ENCODE measurements around the gene HTR6. TPM values are rescaled to one million over a fixed set of nuclear protein-coding genes. Genes with fewer than 3 reads are reported as not detected.

The HTR6 gene
- total RNA-seq, 1 donor, result under 0.01 TPM

GRCh38 chr1:19709260-19709793 is 44.7 kb downstream of the HTR6 start:
- H3K27ac ChIP-seq (ENCODE audit: low read depth, low read length), result no peak overlapping the region
- H2AFZ ChIP-seq (ENCODE audit: low read length), result no peak overlapping the region
- H3K36me3 ChIP-seq (ENCODE audit: insufficient read depth, low read length), result peaks cover 5% of the 10 kb centered on the region
- DNase-seq (ENCODE audit: insufficient read length, low spot score, missing footprints), result no peak
- H3K4me1 ChIP-seq (ENCODE audit: insufficient read depth, low read length), result no peaks in the 10 kb centered on the region
- no peaks in the 10 kb centered on the region for H3K9me3 ChIP-seq (ENCODE audit: low read depth, low read length)
- TF ChIP-seq CTCF (IDR thresholded peaks at IDR 0.05; ENCODE audit: extremely low read depth, low read depth, low read length), result no peak
- peaks cover 2% of the 10 kb centered on the region for H4K20me1 ChIP-seq (ENCODE audit: insufficient read depth, low read length)
- H3K79me2 ChIP-seq (ENCODE audit: insufficient read depth, low read length), result no peaks in the 10 kb centered on the region
- H3K27me3 ChIP-seq (ENCODE audit: insufficient read depth, low read length), result no peaks in the 10 kb centered on the region
- H3K4me2 ChIP-seq (ENCODE audit: insufficient read depth, low read length), result no peak overlapping the region
- no peak overlapping the region for H3K4me3 ChIP-seq (ENCODE audit: insufficient read depth, low read length)

GRCh38 chr1:19710825-19711611 is 46.3 kb downstream of the HTR6 start:
- no peak overlapping the region for H2AFZ ChIP-seq (ENCODE audit: low read length)
- no peak overlapping the region for H3K27ac ChIP-seq (ENCODE audit: low read depth, low read length)
- TF ChIP-seq CTCF (IDR thresholded peaks at IDR 0.05; ENCODE audit: extremely low read depth, low read depth, low read length), result no peak
- no peak overlapping the region for H3K4me3 ChIP-seq (ENCODE audit: insufficient read depth, low read length)
- H3K27me3 ChIP-seq (ENCODE audit: insufficient read depth, low read length), result no peaks in the 10 kb centered on the region
- DNase-seq (ENCODE audit: insufficient read length, low spot score, missing footprints), result no peak
- H3K36me3 ChIP-seq (ENCODE audit: insufficient read depth, low read length), result peaks cover 5% of the 10 kb centered on the region
- no peaks in the 10 kb centered on the region for H3K9me3 ChIP-seq (ENCODE audit: low read depth, low read length)
- no peaks in the 10 kb centered on the region for H4K20me1 ChIP-seq (ENCODE audit: insufficient read depth, low read length)
- no peaks in the 10 kb centered on the region for H3K79me2 ChIP-seq (ENCODE audit: insufficient read depth, low read length)
- no peaks in the 10 kb centered on the region for H3K4me1 ChIP-seq (ENCODE audit: insufficient read depth, low read length)
- no peak overlapping the region for H3K4me2 ChIP-seq (ENCODE audit: insufficient read depth, low read length)

DNA sequence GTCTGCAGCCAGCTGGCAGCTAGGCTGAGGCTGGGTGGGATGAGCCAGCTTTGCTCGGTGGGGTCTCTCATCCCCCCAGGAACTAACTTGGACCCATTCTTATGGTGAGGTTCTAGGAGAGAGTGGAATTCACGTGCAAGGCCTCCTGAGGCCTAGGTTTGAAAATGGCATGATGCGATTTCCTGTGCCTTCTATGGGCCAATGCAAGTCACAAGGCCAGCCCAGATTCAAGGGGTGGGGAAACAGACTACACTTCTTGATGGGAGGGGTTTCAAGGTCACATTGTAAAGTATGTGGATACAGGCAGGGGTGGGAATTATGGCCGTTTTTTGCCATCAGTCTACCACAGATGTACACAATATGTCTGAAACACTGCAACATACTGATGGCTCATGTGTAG is 48.3 kb downstream of the HTR6 start:
- Histone ChIP-seq H3K27ac (ENCODE audit: low read depth, low read length) (no peak overlapping the region), H3K4me2 (ENCODE audit: insufficient read depth, low read length) (no peak overlapping the region), H3K9me3 (ENCODE audit: low read depth, low read length) (no peaks in the 10 kb centered on the region), H3K79me2 (ENCODE audit: insufficient read depth, low read length) (no peaks in the 10 kb centered on the region), H3K4me3 (ENCODE audit: insufficient read depth, low read length) (no peak overlapping the region), H2AFZ (ENCODE audit: low read length) (no peak overlapping the region), H3K36me3 (ENCODE audit: insufficient read depth, low read length) (peaks cover 5% of the 10 kb centered on the region), H3K27me3 (ENCODE audit: insufficient read depth, low read length) (no peaks in the 10 kb centered on the region), H4K20me1 (ENCODE audit: insufficient read depth, low read length) (no peaks in the 10 kb centered on the region), H3K4me1 (ENCODE audit: insufficient read depth, low read length) (no peaks in the 10 kb centered on the region)
- no peak for TF ChIP-seq CTCF (IDR thresholded peaks at IDR 0.05; ENCODE audit: extremely low read depth, low read depth, low read length)
- DNase-seq (ENCODE audit: insufficient read length, low spot score, missing footprints), result no peak

GRCh38 chr1:19715334-19716203 is 50.9 kb downstream of the HTR6 start:
- no peaks in the 10 kb centered on the region for H3K4me1 ChIP-seq (ENCODE audit: insufficient read depth, low read length)
- peak; percentile 96 for DNase-seq (ENCODE audit: insufficient read length, low spot score, missing footprints)
- no peaks in the 10 kb centered on the region for H3K27me3 ChIP-seq (ENCODE audit: insufficient read depth, low read length)
- H3K9me3 ChIP-seq (ENCODE audit: low read depth, low read length), result no peaks in the 10 kb centered on the region
- no peak overlapping the region for H2AFZ ChIP-seq (ENCODE audit: low read length)
- H3K4me3 ChIP-seq (ENCODE audit: insufficient read depth, low read length), result no peak overlapping the region
- H3K27ac ChIP-seq (ENCODE audit: low read depth, low read length), result no peak overlapping the region
- H3K4me2 ChIP-seq (ENCODE audit: insufficient read depth, low read length), result no peak overlapping the region
- peak; percentile 98 for TF ChIP-seq CTCF (IDR thresholded peaks at IDR 0.05; ENCODE audit: extremely low read depth, low read depth, low read length)
- no peaks in the 10 kb centered on the region for H4K20me1 ChIP-seq (ENCODE audit: insufficient read depth, low read length)
- no peaks in the 10 kb centered on the region for H3K79me2 ChIP-seq (ENCODE audit: insufficient read depth, low read length)
- peaks cover 5% of the 10 kb centered on the region for H3K36me3 ChIP-seq (ENCODE audit: insufficient read depth, low read length)

All from osteoblast (primary cell).